Measurements from ENCODE around the gene AGAP1.
"Not testable (repeated sequence)": the region's sequence is repeated elsewhere in the genome, so short reads cannot be mapped to it uniquely, and the experiment has no call there.

AGAP1 gene

GRCh38 chr2:236136538-236136937, 642.7 kb downstream of the AGAP1 start:
- DNase-seq (ENCODE audit: low read depth in 3 of 3, low spot score in 1 of 3), result no peak

GRCh38 chr2:236137066-236137465, 643.2 kb downstream of the AGAP1 start:
- DNase-seq (ENCODE audit: low read depth in 3 of 3, low spot score in 1 of 3), result no peak

DNA sequence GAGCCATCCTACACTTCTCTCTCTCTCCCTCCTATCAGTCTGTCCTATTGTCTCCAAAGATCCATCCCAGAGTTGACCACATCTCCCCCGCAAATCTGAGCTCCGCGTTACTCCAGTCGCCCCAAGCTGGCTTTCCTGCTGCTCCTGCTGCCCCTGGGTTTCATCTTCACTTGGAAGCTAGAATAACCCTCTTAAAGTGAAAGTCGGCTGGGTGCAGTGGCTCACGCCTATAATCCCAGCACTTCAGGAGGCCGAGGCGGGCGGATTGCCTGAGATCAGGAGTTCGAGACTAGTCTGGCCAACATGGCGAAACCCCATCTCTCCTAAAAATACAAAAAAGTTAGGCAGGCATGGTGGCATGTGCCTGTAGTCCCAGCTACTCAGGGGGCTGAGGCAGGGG, 647.8 kb downstream of the AGAP1 start:
- DNase-seq (ENCODE audit: low read depth in 3 of 3, low spot score in 1 of 3), result not testable (repeated sequence)

DNA sequence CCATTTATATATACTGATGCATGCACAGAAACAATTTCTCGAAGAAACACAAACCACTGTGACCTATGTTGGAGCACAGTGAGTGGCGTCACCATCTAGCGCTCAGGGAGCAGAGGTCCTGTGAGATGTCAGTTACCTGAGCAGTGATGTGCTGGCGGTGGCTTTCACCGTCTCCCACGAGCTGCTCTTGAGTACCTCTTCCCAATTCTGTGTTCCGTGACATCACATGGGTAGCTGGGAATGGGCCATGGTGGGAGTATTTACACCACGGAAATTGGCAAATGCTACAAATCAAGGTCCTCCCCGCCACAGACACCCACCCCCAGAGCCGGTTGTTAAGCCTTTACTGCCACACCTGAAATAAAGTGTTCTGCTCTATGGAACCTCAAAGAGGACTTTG, 650.0 kb downstream of the AGAP1 start:
- no peak for DNase-seq (ENCODE audit: low read depth in 3 of 3, low spot score in 1 of 3)

- DNase-seq (ENCODE audit: low read depth in 3 of 3, low spot score in 1 of 3), result no peak
Observed at GRCh38 chr2:236146436-236146835, 652.6 kb downstream of the AGAP1 start.

GRCh38 chr2:236155406-236155805, 661.6 kb downstream of the AGAP1 start:
- DNase-seq (ENCODE audit: low read depth in 3 of 3, low spot score in 1 of 3), result no peak

DNA sequence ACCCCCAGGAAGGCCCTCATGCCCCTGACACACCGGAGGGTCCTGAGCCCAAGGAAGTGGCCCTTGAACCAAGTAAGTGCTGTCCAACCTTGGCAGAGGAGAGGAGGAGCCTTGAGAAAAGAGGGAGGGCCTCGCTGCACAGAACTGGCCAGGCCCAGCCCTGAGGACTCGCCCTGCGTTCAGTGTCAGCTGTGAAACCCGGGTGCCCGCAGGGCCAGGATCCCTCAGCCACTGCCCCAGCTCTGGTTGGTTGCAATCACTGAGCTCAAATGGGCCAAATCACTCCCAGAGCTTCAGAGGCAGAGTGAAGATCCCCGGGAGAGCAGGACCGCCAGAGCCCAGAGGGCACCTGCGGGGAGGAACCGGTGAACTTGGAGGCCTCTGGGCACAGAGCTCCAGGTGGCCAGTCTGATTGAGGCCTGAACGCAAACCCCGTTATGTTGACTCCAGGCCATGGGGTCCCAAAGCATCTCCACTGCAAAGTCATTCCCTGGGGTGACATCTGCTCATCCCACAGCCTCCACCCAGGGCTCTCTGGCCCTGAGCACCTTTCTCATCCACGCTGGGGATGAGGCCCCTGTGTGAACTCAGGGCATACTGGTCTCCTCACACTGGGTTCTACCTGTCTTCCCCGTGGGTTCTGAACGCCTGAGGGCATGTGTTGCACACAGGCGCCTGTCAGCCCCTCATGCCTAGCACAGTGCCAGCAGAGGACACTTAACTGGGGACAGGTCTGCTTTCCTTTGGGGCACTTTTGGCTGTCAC, 662.4 kb downstream of the AGAP1 start:
- no peak for DNase-seq (ENCODE audit: low read depth in 3 of 3, low spot score in 1 of 3)

- no peak for DNase-seq (ENCODE audit: low read depth in 3 of 3, low spot score in 1 of 3)
Observed at GRCh38 chr2:236156860-236157194, 663.0 kb downstream of the AGAP1 start.

DNA sequence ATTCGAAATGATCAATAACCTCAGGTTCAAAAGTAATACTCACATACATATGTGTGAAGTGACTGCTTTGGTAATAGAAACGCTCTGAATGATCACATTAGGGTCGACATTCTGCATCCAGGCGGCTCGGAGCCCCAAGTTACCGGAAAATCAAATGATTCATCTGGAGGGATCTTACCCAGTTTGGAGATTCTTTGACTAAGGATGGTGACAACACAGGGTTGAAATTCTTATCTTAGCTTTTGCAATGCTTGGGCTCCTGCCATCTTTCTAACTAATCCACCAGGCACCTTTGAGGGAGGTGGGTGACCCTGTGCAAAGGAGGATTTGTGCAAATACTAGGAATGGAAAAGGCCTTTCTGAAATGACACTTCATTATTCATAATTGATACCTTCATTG, 663.5 kb downstream of the AGAP1 start:
- no peak for DNase-seq (ENCODE audit: low read depth in 3 of 3, low spot score in 1 of 3)

- no peak for DNase-seq (ENCODE audit: low read depth in 3 of 3, low spot score in 1 of 3)
Observed at GRCh38 chr2:236157815-236158498, 664.1 kb downstream of the AGAP1 start.

- no peak for DNase-seq (ENCODE audit: low read depth in 3 of 3, low spot score in 1 of 3)
Observed at GRCh38 chr2:236158969-236159777, 665.3 kb downstream of the AGAP1 start.

- no peak for DNase-seq (ENCODE audit: low read depth in 3 of 3, low spot score in 1 of 3)
Observed at GRCh38 chr2:236159778-236160170, 665.9 kb downstream of the AGAP1 start.

- no peak for DNase-seq (ENCODE audit: low read depth in 3 of 3, low spot score in 1 of 3)
Observed at GRCh38 chr2:236160366-236161081, 666.7 kb downstream of the AGAP1 start.

GRCh38 chr2:236161082-236161462, 667.2 kb downstream of the AGAP1 start:
- DNase-seq (ENCODE audit: low read depth in 3 of 3, low spot score in 1 of 3), result no peak

DNA sequence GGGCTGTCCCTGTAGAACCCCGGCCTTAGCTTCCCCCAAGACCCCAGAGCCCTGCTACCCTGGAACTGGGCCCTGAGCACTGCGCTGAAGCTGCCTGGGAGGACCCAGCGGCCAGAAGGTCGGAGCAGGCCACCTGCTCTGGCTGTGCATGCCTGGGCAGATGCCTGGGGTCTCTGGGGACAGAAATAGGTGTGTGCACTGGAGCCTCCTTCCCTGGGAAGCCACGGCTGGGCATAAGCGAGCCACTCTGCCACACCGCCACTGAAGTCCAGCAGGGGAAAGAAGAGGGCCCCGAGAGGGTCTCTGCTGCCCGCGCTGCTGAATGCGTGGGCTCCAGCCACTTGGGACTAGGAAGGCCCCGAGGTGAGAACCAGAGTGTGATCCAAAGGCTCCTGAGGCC, 667.7 kb downstream of the AGAP1 start:
- no peak for DNase-seq (ENCODE audit: low read depth in 3 of 3, low spot score in 1 of 3)

DNA sequence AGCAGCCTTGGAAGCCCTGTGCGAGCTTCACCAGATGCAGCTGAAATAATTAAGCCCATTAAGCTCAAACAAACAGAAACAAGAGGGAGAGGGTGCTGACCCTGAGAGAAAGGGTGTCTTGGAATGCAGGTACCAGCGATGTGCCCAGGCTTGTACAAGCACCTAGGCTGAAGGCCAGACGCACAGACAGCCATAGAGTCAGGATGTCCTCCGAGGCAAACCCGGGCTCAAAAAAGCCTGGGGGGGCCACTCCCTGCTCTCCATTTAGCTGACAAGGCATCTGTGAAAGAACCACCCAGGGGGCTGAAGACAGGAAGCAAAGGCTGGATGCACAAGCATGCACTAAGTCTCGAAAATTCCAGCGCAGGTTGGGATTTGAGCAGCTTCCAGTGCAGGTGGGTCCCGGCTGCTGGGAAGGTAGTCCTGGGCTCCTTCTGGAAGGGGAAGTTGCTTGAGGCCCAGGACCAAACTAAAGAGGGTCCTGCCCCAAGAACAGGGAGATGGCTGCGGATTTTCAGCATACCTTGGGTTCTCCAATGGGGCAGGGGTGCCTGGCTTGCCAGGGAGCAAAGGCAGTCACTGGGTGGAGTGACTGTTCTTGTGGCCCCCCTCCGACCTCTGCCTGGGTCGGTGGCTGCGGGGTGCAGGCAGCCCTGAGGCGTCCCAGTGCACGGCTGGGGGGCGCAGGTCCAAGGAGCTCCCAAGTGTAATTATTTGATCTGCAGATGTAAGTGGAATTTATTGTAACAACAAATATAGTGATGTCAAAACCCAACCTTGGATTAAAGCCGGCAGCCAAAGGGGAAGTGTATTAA, 668.4 kb downstream of the AGAP1 start:
- no peak for DNase-seq (ENCODE audit: low read depth in 3 of 3, low spot score in 1 of 3)

- no peak for DNase-seq (ENCODE audit: low read depth in 3 of 3, low spot score in 1 of 3)
Observed at GRCh38 chr2:236162882-236163470, 669.1 kb downstream of the AGAP1 start.

DNA sequence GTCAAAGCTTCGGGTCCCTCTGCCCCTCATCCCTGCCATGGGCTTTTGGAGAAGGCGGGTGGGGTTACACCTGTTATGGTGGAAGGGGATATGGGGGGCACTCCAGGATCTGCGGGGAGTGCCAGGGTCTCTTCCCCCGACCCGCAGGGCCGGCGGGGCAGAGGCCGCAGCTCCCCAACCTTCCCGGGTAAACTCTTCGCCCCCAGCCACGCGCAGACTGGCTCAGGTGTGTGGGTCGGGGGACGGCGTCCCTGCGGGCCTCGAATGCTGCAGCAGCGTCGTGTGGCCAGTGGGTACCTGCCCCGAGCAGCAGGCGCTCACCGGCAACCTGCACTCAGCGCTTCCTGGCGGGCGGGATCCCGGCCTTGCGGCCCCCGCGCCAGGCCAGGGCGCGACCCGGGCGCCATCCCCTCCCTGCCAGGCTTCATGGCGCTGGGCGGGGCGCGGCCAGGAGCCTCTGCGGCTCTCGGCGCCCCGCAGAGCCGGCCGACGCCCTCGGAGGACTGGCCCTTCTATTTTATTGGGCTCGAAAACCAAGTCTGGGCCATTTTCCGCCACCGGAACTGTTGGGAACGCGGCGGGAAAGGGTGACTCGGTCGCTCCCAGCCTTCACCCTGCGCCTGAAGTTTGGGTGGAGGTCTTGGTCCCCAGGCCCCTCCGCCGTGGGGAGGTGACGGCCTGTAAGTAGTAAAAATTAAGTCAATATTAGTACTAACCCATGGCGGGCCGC, 669.8 kb downstream of the AGAP1 start:
- no peak for DNase-seq (ENCODE audit: low read depth in 3 of 3, low spot score in 1 of 3)

- no peak for DNase-seq (ENCODE audit: low read depth in 3 of 3, low spot score in 1 of 3)
Observed at GRCh38 chr2:236164201-236164924, 670.5 kb downstream of the AGAP1 start.

All from stimulated activated CD4-positive, alpha-beta T cell treated with anti-CD3 and anti-CD28 coated beads, TNF-alpha, amount 100 ng/mL, for 1 hour (primary cell).